Lower lobe of right lung (tissue), 2 donors: Measurements from ENCODE around the gene GHR. TPM values are rescaled to one million over a fixed set of nuclear protein-coding genes. Genes with fewer than 3 reads are reported as not detected.

Experiments
- ATAC-seq, 2 donors: fragments of 200-7000 bp; cut with Tn5 transposase; one replicate each; pipeline ENCODE4 v1.9.1; 2020 to 2022; ENCODE audit warnings: mild to moderate bottlenecking in 2 of 2, moderate library complexity in 2 of 2
- DNase-seq: peaks from one replicate; pipeline ENCODE4 v3.0.0-alpha.2; 2020
- H3K27ac ChIP-seq: fragments of 200-600 bp; one replicate; pipeline ENCODE4 v1.8.0; 2022
- H3K27me3 ChIP-seq: fragments of 200-600 bp; one replicate; pipeline ENCODE4 v1.8.0; 2022; ENCODE audit warnings: low read depth
- H3K36me3 ChIP-seq: fragments of 200-600 bp; one replicate; pipeline ENCODE4 v1.8.0; 2022; ENCODE audit warnings: mild to moderate bottlenecking
- H3K4me1 ChIP-seq: fragments of 200-600 bp; one replicate; pipeline ENCODE4 v1.8.0; 2022
- H3K4me3 ChIP-seq: fragments of 200-600 bp; one replicate; pipeline ENCODE4 v1.8.0; 2022; ENCODE audit warnings: mild to moderate bottlenecking
- H3K9me3 ChIP-seq: fragments of 200-600 bp; one replicate; pipeline ENCODE4 v1.8.0; 2022
- intact Hi-C: fragments of 100-400 bp; cut with DNase I; formaldehyde crosslinking; loops from one replicate; pipeline ENCODE4 v1.11.0; 2022
- total RNA-seq: library from RNA; stranded (reverse); fragmentation: NEBNext Ultra II Directional; extraction: Animal tissue kit (Norgen Biotek cat#: 25700); gene quantifications from one replicate; pipeline ENCODE4 v1.2.1, GENCODE V29; 2021
- TF ChIP-seq, protein P1 (sequence below): fragments of 200-600 bp; IDR thresholded peaks from one replicate; pipeline ENCODE4 v1.8.0; 2022; ENCODE audit warnings: antibody characterized with exemption, mild to moderate bottlenecking
- donor health status: DM: no; HTN: yes; CAD: no; lungs with severe emphysema.

GHR gene
- total RNA-seq, 1 donor from 2014 or later: 5.2 TPM

DNA sequence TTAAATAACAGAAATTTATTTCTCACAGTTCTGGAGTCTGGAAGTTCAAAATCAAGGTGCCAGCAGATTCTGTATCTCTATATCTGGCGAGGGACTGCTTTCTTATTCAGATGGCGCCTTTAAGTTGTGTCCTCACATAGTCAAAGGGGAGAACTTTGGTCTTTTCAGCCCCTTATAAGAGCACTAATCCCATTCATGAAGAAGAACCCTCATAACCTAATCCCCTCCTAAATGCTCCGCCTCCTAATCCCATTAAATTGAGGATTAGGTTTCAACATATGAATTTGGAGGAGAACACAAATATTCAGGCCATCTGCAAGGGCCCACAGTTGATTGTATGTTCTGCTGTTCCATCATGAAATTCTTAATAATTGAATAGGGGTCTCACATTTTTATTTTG lies 322.6 kb downstream of the GHR start:
- TF ChIP-seq, protein P1, sequence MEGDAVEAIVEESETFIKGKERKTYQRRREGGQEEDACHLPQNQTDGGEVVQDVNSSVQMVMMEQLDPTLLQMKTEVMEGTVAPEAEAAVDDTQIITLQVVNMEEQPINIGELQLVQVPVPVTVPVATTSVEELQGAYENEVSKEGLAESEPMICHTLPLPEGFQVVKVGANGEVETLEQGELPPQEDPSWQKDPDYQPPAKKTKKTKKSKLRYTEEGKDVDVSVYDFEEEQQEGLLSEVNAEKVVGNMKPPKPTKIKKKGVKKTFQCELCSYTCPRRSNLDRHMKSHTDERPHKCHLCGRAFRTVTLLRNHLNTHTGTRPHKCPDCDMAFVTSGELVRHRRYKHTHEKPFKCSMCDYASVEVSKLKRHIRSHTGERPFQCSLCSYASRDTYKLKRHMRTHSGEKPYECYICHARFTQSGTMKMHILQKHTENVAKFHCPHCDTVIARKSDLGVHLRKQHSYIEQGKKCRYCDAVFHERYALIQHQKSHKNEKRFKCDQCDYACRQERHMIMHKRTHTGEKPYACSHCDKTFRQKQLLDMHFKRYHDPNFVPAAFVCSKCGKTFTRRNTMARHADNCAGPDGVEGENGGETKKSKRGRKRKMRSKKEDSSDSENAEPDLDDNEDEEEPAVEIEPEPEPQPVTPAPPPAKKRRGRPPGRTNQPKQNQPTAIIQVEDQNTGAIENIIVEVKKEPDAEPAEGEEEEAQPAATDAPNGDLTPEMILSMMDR: no peak
- H3K27ac ChIP-seq: no peak overlapping the region
- DNase-seq: no peak
- no peaks in the 10 kb centered on the region for H3K9me3 ChIP-seq
- intact Hi-C loops: no loop called here
- no peaks in the 10 kb centered on the region for H3K27me3 ChIP-seq
- ATAC-seq: no peak
- no peaks in the 10 kb centered on the region for H3K36me3 ChIP-seq
- H3K4me1 ChIP-seq: no peaks in the 10 kb centered on the region
- H3K4me3 ChIP-seq: no peak overlapping the region

DNA sequence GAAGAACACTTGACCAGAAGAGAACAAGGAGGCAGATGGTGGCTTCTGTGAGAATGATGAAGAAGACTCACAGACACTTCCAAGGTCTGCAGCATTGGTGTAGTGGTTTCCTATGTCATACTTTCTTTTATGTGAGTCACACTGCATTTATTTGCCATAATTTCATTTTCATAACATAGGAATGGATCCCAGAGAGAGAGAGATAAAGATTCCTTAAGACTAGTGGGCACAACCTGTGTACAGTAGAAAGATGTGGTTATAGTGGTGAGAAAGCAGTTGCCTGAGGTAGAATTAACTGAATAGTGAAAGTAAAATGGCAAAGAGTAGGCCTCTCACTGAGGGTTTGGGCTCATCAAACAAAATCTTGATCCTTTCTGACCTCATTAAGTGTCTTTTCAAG lies 325.8 kb downstream of the GHR start:
- H3K4me1 ChIP-seq: no peaks in the 10 kb centered on the region
- no peak for ATAC-seq
- H3K27ac ChIP-seq: no peak overlapping the region
- H3K9me3 ChIP-seq: no peaks in the 10 kb centered on the region
- no peaks in the 10 kb centered on the region for H3K36me3 ChIP-seq
- no peak for DNase-seq
- intact Hi-C loops: no loop called here
- no peak overlapping the region for H3K4me3 ChIP-seq
- TF ChIP-seq, protein P1: no peak
- H3K27me3 ChIP-seq: no peaks in the 10 kb centered on the region

GRCh38 chr5:42750507-42750906 lies 327.3 kb downstream of the GHR start:
- DNase-seq (no peak), ATAC-seq (no peak)
- Histone ChIP-seq H3K36me3 (no peaks in the 10 kb centered on the region), H3K4me3 (no peak overlapping the region), H3K9me3 (no peaks in the 10 kb centered on the region), H3K27ac (no peak overlapping the region), H3K4me1 (no peaks in the 10 kb centered on the region), H3K27me3 (no peaks in the 10 kb centered on the region)
- TF ChIP-seq, protein P1: no peak
- intact Hi-C loops: no loop called here

- H3K4me3 ChIP-seq: no peak overlapping the region
- H3K9me3 ChIP-seq: no peaks in the 10 kb centered on the region
- H3K27me3 ChIP-seq: no peaks in the 10 kb centered on the region
- no peaks in the 10 kb centered on the region for H3K36me3 ChIP-seq
- ATAC-seq (no peak), DNase-seq (no peak)
- intact Hi-C loops: no loop called here
- TF ChIP-seq, protein P1: no peak
- H3K27ac ChIP-seq: no peak overlapping the region
- H3K4me1 ChIP-seq: no peaks in the 10 kb centered on the region
Measured at GRCh38 chr5:42751044-42751443, 327.8 kb downstream of the GHR start.

GRCh38 chr5:42753099-42753498 lies 329.9 kb downstream of the GHR start:
- DNase-seq: no peak
- no peak overlapping the region for H3K27ac ChIP-seq
- intact Hi-C loops: no loop called here
- H3K36me3 ChIP-seq: no peaks in the 10 kb centered on the region
- no peaks in the 10 kb centered on the region for H3K9me3 ChIP-seq
- H3K4me1 ChIP-seq: peaks cover 7% of the 10 kb centered on the region
- H3K27me3 ChIP-seq: peaks cover 3% of the 10 kb centered on the region
- TF ChIP-seq, protein P1: no peak
- no peak overlapping the region for H3K4me3 ChIP-seq
- ATAC-seq: no peak
